ENCODE results near the gene BCL6B.
"Not testable (repeated sequence)": the region's sequence is repeated elsewhere in the genome, so short reads cannot be mapped to it uniquely, and the experiment has no call there.

Gene BCL6B

GRCh38 chr17:7043497-7044198 lies 20.8 kb downstream of the BCL6B start, which contains the start of gene SLC16A11:
SLC16A11 (minus strand) TSS chr17:7044092; CDS start chr17:7043513, 579 bp downstream.
- no peak for DNase-seq (ENCODE audit: extremely low read depth, low read depth)
- TF ChIP-seq, protein P1, sequence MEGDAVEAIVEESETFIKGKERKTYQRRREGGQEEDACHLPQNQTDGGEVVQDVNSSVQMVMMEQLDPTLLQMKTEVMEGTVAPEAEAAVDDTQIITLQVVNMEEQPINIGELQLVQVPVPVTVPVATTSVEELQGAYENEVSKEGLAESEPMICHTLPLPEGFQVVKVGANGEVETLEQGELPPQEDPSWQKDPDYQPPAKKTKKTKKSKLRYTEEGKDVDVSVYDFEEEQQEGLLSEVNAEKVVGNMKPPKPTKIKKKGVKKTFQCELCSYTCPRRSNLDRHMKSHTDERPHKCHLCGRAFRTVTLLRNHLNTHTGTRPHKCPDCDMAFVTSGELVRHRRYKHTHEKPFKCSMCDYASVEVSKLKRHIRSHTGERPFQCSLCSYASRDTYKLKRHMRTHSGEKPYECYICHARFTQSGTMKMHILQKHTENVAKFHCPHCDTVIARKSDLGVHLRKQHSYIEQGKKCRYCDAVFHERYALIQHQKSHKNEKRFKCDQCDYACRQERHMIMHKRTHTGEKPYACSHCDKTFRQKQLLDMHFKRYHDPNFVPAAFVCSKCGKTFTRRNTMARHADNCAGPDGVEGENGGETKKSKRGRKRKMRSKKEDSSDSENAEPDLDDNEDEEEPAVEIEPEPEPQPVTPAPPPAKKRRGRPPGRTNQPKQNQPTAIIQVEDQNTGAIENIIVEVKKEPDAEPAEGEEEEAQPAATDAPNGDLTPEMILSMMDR (IDR thresholded peaks at IDR 0.05; ENCODE audit: low read depth, low read length) = no peak

DNA sequence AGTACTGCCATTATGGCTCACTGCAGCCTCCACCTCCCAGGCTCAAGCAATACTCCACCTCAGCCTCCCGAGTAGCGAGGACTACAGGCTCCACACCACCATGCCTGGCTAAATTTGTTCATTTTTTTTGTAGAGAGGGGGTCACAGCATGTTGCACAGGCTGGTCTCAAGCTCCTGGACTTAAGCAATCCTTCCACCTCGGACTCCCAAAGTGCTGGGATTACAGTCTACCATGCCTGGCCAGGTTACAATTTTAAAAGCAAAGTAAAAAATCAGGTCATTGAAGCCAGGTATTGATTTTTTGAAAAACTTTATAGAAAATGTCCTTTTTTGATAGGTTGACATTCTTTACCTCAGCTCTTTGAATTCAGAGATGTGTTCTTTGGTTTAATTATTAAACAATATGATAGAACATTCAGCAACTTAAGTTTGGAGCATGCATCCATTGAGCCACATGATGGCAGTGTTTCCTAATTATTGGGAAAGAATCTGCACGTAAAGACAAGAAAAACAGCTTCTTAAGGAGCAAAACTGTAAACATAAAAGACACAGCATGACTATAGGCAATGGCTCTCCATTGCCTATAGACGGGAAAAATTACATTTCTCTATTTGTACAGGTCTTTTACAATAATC lies 22.8 kb downstream of the BCL6B start:
- peak; percentile 54 for DNase-seq (ENCODE audit: extremely low read depth, low read depth)
- TF ChIP-seq, protein P1 (IDR thresholded peaks at IDR 0.05; ENCODE audit: low read depth, low read length) = peak; percentile 75

- no peak for DNase-seq (ENCODE audit: extremely low read depth, low read depth)
Measured at GRCh38 chr17:7046127-7046724, 23.4 kb downstream of the BCL6B start.

DNA sequence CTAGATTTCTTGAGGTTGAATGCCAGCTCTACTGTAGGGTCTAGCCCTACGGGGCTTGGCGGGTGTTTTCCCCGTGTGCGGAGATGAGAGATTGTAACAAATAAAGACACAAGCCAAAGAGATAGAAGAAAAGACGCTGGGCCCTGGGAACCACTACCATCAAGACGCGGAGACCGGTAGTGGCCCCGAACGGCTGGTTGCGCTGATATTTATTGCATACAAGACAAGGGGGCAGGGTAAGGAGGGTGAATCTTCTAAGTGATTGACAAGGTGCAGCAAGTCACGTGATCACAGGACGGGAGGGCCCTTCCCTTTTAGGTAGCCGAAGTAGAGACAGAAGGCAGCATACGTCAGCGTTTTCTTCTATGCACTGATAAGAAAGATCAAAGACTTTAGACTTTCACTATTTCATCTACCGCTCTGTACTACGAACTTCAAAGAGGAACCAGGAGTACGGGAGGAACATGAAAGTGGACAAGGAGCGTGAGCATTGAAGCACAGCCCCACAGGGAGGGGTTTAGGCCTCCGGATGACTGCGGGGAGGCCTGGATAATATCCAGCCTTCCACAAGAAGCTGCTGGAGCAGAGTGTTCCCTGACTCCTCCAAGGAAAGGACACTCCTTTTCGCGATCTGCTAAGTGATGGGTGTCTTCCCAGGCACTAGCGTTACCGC lies 24.0 kb downstream of the BCL6B start:
- not testable (repeated sequence) for DNase-seq (ENCODE audit: extremely low read depth, low read depth)

More at GRCh38 chr17:7046127-7046724, 23.4 kb downstream of the BCL6B start:
- TF ChIP-seq, protein P1 (IDR thresholded peaks at IDR 0.05; ENCODE audit: low read depth, low read length) = no peak

DNA sequence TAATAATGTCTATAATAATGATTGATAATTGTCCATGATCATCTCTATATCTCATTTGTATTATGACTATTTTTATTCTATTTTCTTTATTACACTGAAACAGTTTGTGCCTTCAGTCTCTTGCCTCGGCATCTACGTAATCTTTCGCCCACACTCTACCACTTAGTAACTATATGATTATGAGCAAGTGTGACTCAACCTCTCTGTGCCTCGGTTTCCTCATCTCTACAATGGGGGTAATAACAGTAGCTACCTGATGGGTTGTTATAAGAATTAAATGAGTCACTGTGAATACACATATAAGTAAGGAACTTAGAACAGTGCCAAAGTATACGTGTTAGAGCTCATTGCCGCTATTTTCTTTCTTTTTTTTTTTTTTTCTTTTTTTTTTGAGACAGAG lies 24.7 kb downstream of the BCL6B start:
- DNase-seq (ENCODE audit: extremely low read depth, low read depth) = no peak
- TF ChIP-seq, protein P1 (IDR thresholded peaks at IDR 0.05; ENCODE audit: low read depth, low read length) = no peak

DNA sequence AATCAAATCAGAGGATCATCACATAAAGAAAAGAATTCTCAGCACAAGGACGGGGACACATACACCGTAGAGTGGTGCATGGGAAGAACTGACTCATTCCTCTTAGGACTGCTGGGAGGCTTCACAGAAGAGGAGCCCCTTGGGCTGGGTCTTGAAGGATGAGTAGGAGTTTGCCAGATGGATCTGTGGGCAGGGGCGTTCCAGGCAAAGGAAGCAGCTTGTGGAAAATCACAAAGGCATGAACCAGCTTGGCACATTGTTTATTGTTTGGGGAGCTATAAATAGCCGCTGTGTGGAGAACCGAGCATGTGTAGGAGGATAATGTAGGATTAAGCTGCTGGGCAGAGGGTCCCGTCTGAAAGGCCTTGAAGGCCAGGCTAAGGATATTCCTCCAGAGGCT lies 26.1 kb downstream of the BCL6B start:
- DNase-seq (ENCODE audit: extremely low read depth, low read depth) = no peak

DNA sequence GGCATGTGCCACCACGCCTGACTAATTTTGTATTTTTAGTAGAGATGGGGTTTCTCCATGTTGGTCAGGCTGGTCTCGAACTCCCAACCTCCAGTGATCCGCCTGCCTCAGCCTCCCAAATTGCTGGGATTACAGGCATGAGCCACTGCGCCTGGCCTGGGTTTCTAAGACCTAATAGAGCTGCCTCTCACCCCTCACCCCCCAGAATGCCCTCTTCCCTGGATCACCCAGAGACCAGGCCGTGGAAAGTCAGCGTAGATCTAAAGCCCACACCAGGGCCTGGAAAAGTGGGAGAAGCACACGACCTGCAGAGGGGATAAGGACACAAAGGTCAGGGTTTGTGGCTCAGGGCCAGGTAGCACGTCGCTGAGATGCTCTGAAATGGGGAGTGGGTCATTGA lies 27.7 kb downstream of the BCL6B start:
- DNase-seq (ENCODE audit: extremely low read depth, low read depth) = not testable (repeated sequence)

More for the DNA sequence above, 26.1 kb downstream of the BCL6B start:
- TF ChIP-seq, protein P1 (IDR thresholded peaks at IDR 0.05; ENCODE audit: low read depth, low read length) = no peak

GRCh38 chr17:7056386-7056785 lies 33.5 kb downstream of the BCL6B start:
- no peak for DNase-seq (ENCODE audit: extremely low read depth, low read depth)
- TF ChIP-seq, protein P1 (IDR thresholded peaks at IDR 0.05; ENCODE audit: low read depth, low read length) = no peak

All from AG09319 (cell line).